ES-I3 (cell line): Measurements from ENCODE around the gene RBPJ.

ENCODE experiments used
- H3K36me3 ChIP-seq: 2 replicates; pipeline ENCODE4 v1.6.1; 2013; ENCODE audit warnings: mild to moderate bottlenecking, low read length, control low read depth, moderate library complexity; ENCODE audit not compliant: insufficient read depth
- H3K4me1 ChIP-seq: 2 replicates; pipeline ENCODE4 v1.6.1; 2013; ENCODE audit warnings: mild to moderate bottlenecking, control low read depth, low read length; ENCODE audit not compliant: insufficient read depth
- H3K9ac ChIP-seq: 2 replicates; pipeline ENCODE4 v1.6.1; 2013; ENCODE audit warnings: low read depth, mild to moderate bottlenecking, low read length, moderate library complexity
- H3K9me3 ChIP-seq: 2 replicates; pipeline ENCODE4 v1.6.1; 2013; ENCODE audit warnings: mild to moderate bottlenecking, low read length, moderate library complexity; ENCODE audit not compliant: control insufficient read depth, insufficient read depth

RBPJ gene

DNA sequence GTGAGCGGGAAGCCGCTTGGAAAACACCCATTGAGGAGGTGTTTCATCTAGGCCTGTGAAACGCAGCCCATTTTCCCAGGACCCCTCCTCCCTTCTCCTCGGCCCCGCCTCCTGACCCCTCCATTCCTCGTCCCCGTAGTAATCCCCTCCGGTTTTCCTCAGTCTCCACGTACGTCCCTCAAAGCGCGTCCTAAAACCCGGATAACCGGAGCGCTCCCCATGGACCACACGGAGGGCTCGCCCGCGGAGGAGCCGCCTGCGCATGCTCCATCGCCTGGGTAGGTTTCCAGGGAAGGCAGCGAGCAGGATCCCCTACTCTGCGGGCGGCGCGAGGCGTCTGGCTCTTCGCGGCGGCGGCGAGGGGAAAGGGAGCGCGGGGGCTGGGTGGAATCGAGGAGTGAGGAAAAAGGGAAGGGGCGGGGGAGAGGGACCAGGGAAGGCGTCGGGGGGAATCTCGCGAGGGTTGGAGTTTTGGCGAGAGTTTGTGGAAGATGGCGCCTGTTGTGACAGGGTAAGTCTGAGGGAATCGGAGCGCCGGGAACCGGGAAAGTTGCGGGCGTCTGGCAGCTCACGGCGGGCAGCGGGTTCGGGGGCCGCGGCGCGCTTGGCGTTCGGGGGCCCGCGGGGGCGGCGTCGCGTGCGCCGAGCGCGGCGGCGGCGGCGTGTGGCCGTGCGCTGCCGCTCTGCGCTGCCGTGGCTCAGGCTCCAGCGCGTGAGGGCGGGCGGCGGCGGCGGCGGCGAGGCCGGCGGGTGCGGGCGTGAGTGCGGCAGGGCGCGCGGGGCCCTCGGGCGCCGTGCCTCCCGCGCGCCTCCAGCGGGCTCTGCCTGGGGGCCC is at the start of gene RBPJ:
RBPJ (plus strand) TSS at position 477 of the 835 bp plus-strand sequence; CDS start at position 492, 15 bp downstream.
- Histone ChIP-seq H3K4me1 (peaks cover 13% of the 10 kb centered on the region; the same call in 1 of the 2 replicates), H3K9ac (peak within 1 kb of the TSS; percentile 97)

DNA sequence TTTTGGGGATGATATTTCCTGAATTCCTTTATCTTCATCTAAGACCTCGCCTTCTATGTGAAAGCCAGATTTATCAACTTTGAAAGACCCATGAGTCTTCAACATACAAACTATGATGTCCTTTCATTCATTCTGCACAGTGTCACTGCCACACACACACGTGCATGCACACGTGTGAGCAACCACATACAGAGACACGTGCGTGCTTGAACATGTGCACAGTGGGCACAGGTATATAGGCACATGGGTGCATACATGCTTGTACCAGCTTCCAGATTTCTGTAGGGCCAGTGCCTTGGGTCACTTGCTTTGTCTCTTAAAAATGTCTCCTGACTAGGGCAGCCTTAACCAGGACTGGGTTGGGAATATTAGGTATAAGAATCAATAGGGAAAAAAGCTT is 49.1 kb upstream of the RBPJ start:
- Histone ChIP-seq H3K9ac (no peak overlapping the region), H3K9me3 (no peaks in the 10 kb centered on the region), H3K36me3 (no peaks in the 10 kb centered on the region), H3K4me1 (peaks cover 26% of the 10 kb centered on the region)

More for the DNA sequence above, at the start of gene RBPJ:
- Histone ChIP-seq H3K9me3 (peaks cover 15% of the 10 kb centered on the region), H3K36me3 (no peaks in the 10 kb centered on the region)

DNA sequence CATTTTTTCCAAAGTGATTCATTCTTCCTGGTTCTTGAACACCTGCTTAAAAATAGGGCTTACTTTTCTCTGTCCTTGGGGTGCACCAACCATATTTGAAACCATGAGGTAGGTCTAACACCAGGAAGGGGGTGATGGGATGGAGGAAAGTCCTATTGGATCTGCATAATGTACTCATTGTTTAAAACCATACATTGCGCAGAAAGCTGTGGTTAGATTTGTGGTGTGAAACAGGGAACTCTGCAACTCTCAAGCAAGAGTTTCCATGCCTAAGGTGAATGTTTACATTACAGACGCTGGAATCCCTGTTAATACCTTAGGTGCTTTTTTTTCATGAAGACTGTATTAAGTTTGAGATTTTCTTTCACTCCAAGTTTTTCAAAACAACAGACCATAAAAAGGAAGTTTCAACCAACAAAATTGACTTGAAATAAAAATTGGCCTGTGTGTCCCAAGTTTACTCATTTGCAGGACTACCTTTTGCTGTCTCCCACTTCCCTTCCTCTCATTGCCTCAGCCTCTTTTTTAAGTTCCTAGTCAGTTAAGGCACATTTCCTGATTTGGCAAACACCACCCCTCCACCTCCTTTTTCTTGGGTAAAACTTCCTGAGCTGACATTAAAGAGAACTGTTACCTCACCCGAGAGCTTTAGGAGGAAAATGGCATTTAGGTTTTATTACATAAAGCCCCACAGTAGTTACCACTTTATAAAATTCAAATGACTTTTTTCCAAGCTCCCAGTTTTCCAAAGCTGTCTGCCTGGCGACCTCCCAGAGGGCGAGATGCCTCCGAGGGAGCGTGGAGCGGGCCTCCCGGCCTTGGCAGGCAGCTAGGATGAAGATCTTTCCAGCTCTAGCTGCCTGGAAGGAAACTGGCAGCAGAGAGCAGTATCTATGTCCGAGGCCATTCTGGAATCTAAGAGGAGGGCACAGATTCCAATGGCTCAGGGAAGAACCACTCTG is 47.9 kb upstream of the RBPJ start:
- no peak overlapping the region for H3K9ac ChIP-seq
- no peaks in the 10 kb centered on the region for H3K9me3 ChIP-seq
- no peaks in the 10 kb centered on the region for H3K36me3 ChIP-seq
- peaks cover 25% of the 10 kb centered on the region for H3K4me1 ChIP-seq

DNA sequence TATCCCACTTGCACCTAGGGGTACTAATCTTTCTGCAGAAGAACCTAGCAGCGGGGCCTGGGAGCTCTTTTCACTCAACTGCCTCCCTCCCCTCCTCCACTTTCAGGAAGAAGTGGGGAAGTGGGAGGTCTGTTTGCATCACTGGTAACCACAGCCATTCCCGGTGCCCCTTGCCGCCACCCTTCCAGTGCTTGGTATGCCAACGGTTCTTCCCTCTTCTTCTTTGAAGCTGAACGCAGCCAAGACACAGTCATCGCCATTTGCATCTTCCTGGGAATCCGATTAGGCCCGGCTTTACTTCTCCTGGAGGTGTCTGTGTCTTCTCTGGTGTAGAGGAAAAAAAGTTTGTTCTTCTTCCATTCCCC is 47.2 kb upstream of the RBPJ start:
- no peak overlapping the region for H3K9ac ChIP-seq
- no peaks in the 10 kb centered on the region for H3K36me3 ChIP-seq
- peaks cover 21% of the 10 kb centered on the region for H3K4me1 ChIP-seq
- no peaks in the 10 kb centered on the region for H3K9me3 ChIP-seq

DNA sequence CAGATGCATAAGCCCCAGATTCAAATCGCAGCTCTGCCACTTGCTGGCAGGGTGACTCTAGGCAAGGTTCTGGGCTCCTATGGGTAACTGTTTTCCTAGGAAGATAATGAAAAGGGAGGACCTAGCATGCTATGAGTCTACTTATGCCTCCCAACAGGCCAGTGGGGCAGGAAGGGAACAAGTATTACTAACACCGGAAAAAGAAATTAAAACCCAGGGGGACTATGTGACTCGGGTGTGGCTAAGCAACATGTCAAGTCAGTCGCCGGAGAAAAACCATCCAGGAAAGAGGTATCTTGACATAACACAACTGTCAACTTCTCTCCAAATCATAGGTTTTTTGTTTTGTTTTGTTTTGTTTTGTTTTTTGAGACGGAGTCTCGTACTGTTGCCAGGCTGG is 45.5 kb upstream of the RBPJ start:
- Histone ChIP-seq H3K36me3 (no peaks in the 10 kb centered on the region), H3K4me1 (peaks cover 18% of the 10 kb centered on the region)

DNA sequence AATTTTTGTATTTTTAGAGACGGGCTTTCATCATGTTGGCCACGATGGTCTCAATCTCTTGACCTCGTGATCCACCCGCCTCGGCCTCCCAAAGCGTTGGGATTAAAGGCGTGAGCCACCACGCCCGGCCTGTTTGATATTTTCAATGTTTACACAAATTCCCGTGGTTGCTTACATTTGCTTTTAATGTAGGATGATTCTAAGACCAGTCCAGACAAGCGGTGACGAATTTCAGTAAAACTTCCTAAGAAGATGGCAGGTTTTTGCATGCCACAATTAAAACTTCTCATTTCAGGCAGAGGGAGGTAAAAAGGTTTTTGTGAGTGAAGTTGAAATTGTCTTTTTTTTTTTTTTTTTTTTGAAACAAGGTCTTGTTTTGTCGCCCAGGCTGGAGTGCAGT is 41.4 kb upstream of the RBPJ start:
- H3K36me3 ChIP-seq = no peaks in the 10 kb centered on the region
- no peaks in the 10 kb centered on the region for H3K9me3 ChIP-seq
- peaks cover 3% of the 10 kb centered on the region; the same call in 1 of the 2 replicates for H3K4me1 ChIP-seq
- H3K9ac ChIP-seq = no peak overlapping the region

More for the DNA sequence above, 45.5 kb upstream of the RBPJ start:
- Histone ChIP-seq H3K9ac (no peak overlapping the region), H3K9me3 (no peaks in the 10 kb centered on the region)

DNA sequence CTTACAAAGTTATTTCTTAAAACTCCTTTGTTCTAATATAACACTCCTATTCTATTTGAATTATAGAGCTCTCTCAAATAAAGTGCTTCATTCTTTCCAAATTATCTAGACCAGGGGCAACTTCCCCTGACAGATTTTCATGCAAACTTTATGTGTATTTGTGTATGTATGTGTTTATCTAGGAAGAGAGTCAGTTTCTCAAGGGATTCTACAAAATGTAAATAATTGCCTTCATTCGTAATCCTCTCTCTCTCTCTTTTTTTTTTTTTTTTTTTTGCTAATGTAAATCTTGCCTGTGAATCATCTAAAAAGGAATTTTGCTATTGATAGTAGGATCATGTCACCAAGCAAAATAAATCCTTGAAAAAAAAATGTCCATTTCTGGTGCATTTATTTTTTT is 38.9 kb upstream of the RBPJ start:
- Histone ChIP-seq H3K4me1 (peaks cover 3% of the 10 kb centered on the region; the same call in 1 of the 2 replicates), H3K36me3 (no peaks in the 10 kb centered on the region), H3K9ac (no peak overlapping the region), H3K9me3 (no peaks in the 10 kb centered on the region)

DNA sequence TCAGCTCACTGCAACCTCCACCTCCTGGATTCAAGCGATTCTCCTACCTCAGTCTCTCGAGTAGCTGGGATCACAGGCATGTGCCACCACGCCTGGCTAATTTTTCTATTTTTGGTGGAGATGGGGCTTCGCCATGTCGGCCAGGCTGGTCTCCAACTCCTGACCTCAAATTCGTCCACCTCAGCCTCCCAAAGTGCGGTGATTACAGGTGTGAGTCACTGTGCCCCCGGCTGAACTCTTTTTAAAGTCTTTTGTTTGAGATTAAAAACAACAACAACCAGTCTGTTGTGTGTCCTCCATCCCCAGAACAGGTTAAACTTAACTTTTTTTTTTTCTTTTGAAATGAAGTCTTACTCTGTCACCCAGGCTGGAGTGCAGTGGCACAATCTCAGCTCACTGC is 36.3 kb upstream of the RBPJ start:
- no peaks in the 10 kb centered on the region for H3K36me3 ChIP-seq
- peaks cover 6% of the 10 kb centered on the region for H3K4me1 ChIP-seq

DNA sequence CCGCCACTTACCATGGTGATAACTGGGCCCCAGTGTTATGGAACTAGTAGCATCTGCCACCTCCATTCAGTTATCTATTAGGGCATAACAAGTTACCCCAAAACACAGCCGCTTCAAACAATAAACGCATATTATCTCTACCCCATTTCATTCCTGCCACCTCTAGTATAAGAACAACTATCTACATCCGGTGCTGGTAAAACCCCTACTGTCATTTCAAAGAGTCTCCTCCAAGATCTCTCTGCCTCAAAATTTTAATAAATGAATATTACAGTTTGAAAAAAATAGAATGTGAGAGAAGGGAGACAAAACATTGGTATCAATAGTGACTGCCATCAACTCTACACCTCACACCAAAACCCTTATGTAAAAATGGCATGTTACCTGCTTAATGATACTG is 35.5 kb upstream of the RBPJ start:
- H3K4me1 ChIP-seq = peaks cover 6% of the 10 kb centered on the region
- H3K36me3 ChIP-seq = no peaks in the 10 kb centered on the region
- no peak overlapping the region for H3K9ac ChIP-seq
- no peaks in the 10 kb centered on the region for H3K9me3 ChIP-seq

More for the DNA sequence above, 36.3 kb upstream of the RBPJ start:
- Histone ChIP-seq H3K9me3 (no peaks in the 10 kb centered on the region), H3K9ac (no peak overlapping the region)

DNA sequence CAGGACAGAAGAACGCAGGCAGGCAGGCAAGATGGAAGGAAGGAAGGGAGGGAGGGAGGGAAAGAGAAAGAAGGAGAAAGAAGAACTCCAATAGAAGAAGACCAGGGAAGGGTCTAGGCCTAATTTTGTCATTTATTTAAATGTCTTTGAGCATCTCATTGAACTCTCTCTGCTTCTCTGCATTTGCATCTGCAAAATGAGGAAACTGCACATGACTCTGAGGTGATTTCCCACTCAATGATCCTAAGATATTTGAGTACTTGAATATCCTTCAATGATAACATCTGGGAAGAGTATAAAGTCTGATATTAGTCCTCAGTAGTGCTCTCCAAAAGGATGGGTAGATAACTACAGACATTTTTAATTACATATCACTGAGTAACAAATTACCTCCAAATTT is 33.1 kb upstream of the RBPJ start:
- Histone ChIP-seq H3K9me3 (no peaks in the 10 kb centered on the region), H3K36me3 (no peaks in the 10 kb centered on the region), H3K9ac (no peak overlapping the region), H3K4me1 (peaks cover 6% of the 10 kb centered on the region)

DNA sequence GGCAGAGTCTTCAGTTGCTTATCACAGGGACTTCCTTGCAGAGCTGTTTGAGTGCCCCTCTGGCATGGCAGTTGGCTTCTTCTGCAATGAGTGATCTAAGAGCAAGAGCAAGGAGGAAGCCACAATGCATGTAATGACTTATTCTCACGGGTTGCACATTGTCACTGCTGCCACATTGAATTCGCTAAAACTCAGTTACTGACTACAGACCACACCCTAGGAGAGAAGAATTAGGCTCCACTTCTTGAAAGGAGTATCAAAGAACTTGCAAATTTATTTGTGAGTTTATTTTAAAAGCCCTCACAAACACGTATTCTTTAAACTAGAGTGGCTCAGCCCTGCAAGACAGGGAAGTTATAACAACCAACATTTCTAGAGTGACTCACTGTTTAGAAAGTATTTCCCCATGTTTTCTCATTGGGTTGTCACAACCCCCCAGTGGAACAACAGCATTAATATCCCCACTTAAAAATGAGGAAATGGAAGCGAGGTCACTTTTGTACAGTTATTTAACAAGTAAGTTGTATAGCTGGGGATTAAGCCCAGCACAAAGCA is 32.4 kb upstream of the RBPJ start:
- H3K9ac ChIP-seq = no peak overlapping the region
- H3K9me3 ChIP-seq = no peaks in the 10 kb centered on the region
- H3K36me3 ChIP-seq = no peaks in the 10 kb centered on the region
- peaks cover 6% of the 10 kb centered on the region for H3K4me1 ChIP-seq

DNA sequence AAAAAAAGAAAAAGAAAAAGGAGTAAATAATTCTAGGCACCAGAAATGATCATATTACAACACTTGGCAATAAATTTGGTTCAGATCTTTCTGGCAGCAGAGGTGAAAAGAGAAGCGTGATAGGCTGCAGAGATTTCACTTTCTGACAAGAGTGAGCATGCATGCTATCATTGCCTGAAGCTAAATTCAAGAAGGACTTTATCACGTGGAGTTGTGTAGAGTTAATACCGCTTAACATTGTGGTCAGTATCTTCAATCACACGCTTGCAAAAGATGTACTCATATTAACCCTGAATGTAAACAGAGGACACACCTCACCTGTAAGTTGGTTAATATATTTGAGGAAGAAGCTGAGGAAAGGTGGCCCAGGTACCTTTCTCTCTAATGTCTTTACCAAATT is 31.4 kb upstream of the RBPJ start:
- Histone ChIP-seq H3K9me3 (no peaks in the 10 kb centered on the region), H3K36me3 (no peaks in the 10 kb centered on the region), H3K4me1 (peaks cover 6% of the 10 kb centered on the region), H3K9ac (no peak overlapping the region)

DNA sequence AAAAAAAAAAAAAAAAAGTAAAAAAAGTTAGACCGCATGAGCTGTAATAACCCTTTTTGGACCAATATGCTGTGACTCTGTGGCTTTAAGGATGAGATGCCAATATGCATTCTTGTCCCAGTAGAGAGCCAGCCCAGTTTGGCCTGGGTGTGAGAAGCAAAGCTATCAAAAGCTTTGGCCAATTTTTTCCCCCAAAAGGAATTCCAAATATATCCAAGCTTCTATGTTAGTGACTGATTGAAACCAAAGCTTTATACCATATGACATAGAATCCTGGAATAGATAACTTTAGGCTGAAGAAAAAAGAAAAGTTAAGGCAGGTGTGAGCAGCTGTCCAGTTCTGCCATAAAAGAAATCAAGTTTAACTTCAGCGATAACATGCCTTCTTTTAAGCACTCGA is 30.5 kb upstream of the RBPJ start:
- Histone ChIP-seq H3K4me1 (peaks cover 6% of the 10 kb centered on the region), H3K9me3 (no peaks in the 10 kb centered on the region), H3K36me3 (no peaks in the 10 kb centered on the region), H3K9ac (no peak overlapping the region)

DNA sequence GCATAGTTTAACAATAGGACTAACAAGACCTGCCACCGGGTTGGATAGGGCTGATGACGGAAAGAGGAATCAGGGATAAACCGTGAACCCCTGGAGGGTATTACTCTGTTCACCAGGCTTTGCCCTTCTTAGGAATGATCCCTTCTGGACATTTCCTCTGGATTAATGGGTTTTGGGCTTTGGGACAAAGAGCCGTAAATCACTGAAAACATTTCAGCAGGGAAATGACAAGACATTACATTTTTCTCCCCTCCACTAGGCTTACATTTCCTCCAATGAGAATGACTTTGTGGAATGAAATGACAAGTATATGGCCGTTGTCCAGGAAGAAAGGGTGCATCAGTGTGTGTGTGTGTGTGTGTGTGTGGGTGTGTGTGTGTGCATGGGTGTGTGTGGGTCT is 25.9 kb upstream of the RBPJ start:
- Histone ChIP-seq H3K9ac (no peak overlapping the region), H3K36me3 (no peaks in the 10 kb centered on the region), H3K9me3 (no peaks in the 10 kb centered on the region), H3K4me1 (peaks cover 25% of the 10 kb centered on the region)
